SKM-1 treated with dmso at 0.1 percent for 144 hours (cell line): Measurements from ENCODE around the gene ACTN4.
A peak's percentile ranks its signal among the peaks of the same experiment; 100 is the strongest.

Experiments
- DNase-seq: peaks from one replicate; lab custom pipeline; 2025; ENCODE audit not compliant: unreplicated experiment; lab: John Stamatoyannopoulos, UW

The ACTN4 gene

DNA sequence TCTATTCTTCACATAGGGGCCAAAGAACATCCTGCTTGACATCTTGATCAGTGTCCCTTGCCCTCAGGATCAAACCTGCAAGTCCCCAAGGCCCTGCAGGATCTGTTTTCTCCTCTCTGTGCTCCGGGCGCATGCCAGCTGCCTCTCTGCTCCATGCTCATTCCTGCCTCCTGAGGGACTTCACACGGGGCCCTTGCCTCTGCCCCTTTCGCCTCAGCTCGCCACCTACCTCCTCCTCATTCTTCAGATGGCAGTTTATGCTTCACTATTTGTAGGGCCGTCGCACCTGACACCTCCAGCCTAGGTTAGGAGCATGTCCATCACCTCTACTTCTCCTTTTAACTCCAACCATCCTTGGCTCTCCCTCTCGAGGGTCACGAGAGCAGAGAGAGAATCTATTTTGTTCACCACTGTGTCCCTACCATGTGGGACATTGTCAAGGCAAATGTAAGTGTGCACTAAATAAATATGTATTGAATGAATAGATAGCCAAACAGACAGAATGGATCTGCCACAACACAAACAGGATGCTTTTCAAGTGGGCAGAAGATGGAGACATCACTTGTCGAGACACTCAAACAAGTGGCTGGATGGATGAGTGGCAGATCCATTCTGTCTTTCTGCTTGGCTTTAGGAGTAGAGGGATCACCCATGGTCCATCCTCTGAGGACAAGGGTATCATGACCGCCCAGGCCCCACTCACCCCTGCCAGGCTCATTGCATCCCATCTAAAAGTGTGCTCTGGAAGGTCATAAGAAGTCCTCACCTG is 29.6 kb downstream of the ACTN4 start:
- DNase-seq, result no peak

DNA sequence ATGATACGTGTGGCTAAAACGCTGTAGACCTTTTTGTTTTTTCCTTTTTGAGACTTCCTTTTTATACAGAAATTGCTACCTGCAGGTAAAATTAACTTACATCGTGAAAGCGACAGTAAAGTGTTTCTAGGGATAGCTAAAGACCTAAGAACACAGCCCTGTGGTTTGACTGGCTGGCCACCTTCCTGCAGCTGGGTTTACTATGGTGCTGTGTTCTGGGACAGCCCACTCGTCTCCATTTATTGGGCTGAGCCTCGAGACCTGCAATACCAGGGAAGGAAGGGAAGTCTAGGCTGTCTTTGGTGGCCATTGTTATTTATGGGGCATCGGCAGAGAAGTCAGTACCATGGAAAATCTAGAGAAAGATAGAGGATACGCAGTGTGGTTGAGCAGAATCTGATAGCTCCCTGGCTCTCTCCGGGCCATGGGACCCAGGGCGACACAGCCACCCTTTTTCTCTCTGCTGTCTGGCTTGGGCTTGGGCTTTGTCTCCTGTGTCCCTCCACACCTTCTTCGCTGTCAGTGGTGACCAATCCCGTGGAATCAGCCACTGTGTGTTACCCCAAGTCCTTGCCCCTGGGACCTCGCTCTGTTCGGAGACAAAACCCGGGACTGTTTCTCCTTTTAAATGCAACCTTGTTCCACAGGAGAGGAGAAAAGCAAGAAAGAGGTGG is 30.9 kb downstream of the ACTN4 start:
- DNase-seq, result no peak

GRCh38 chr19:38678891-38679494 is 31.5 kb downstream of the ACTN4 start:
- DNase-seq, result no peak

GRCh38 chr19:38679839-38680238 is 32.4 kb downstream of the ACTN4 start:
- DNase-seq, result no peak

- no peak for DNase-seq
Measured at GRCh38 chr19:38682195-38682867, 34.9 kb downstream of the ACTN4 start.

GRCh38 chr19:38682872-38683392 is 35.5 kb downstream of the ACTN4 start:
- DNase-seq, result no peak

DNA sequence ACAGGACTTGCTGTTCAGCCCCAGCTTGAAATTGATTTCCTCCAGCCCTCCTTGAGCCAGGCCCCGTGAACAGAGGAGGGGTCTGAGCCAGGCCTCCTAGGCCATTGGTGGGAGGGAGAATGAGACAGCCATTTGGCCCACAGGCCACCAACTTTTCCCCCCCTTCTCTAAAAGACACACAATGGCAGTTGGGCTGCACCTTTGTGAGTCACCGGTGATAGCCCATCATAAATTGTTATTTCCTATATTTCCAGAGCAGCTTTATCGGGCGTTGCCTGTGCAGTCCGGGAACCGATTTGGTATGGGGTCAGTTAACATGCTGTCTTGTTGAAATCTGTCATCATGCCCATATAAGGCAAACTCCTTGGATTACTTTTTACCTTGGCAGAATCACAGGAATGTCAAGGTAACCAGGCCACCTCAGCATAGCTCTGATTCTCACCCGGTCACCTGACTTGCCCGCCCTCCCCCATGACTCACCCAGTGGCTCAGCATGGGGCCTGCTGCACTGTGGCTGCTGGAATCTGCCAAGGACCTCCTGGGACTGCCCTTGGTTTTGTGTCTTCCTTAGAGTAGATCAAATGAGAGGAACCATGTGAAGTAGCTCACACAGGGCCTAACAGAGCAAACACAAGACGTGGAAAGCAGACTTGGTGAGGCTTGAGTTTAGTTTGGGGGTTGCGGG is 36.1 kb downstream of the ACTN4 start:
- DNase-seq, result peak; percentile 15

DNA sequence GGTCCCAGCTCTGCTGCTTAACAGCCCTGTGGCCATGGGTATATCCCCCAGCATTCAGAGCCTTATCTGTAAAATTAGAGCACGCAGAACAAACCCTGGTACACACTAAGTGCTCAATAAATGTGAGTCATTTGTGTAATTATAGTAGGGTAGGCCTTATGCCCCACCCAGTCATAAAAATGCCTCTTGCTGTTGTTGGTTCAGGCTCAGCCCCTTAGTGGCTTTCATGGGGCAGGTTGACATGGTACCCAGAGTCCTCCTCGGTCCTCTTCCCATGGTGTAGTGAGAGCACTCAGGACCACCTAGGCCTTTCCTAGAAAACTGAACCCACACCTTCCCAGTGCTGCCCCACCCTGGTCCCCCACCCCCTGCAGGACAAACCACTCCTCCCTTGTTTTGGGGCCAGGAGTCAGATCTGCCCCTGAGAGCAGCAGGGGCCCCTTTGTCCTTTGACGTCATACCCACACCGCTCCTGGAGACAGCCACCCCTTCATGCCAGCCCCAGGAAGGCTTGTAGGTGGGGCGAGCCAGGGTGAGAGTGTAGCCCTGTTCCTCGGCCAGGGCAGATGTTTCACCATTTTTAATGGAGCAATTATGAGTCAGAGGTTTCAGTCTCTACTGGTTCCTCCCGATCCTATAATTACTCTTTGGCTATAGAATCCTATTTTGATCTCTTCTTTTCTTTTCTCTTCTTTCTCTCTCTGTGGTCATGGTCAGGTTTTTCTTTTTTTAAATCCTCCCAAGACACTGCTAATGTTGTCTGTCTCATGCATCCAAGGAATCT is 36.8 kb downstream of the ACTN4 start:
- DNase-seq, result peak; percentile 44

GRCh38 chr19:38684862-38685665 is 37.6 kb downstream of the ACTN4 start:
- DNase-seq, result no peak

DNA sequence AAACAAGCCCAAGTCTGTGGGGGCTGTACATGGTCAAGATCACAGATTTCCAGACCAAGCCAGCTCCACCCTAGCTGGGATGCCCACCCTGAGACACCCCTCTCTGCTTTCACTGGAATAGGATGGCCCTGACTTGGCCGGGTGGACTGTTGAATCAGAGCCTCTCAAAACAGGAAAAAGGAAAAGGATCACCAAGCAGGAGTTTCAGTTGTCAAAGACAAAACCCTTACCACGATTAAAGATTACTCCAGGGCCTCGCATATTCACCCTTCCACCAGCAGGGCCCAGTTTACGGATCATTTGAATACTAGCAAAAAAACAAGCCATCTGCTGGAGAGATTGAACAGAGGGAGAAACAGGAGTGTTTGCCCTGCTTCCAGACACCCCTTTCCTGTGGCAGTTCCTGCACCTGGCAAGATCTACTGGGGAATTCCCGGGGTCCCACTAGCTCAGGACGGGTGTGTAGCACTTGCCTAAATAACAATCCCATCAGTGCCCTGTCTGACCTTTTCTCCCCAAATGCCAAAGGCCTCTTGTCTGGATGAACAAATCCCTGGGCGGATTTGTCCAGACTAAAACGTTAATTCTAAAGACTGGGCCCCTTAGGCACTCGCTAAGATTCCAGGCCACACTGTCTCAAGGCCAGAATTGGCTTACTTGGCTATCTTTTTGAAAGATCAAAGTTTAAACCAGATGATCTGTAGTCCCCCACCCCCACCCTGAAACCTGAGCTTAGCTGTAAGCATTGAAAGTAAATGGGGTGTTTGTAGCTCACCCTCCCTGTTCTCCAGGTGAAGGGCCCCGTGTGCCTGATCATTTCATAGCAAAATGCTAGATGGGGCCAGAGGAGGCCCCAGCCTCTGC is 38.4 kb downstream of the ACTN4 start:
- no peak for DNase-seq

DNA sequence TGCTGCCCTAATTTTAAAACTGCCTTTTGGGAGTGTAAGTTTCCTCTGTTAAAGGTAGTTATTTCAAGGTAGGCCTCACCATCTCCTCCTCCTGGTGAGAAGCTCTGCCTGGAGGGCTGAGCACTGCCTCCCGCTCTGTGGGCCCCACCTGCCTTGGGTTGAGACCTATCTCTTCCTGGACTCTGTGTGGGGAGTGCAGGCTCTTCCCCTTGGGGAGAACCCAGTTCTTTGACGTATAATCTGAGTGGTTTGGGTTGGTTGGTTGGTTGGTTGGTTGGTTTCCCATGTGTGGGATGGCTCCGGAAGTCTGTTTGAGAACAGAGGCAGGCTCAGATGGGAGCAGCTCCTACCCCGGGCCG is 39.1 kb downstream of the ACTN4 start:
- no peak for DNase-seq

DNA sequence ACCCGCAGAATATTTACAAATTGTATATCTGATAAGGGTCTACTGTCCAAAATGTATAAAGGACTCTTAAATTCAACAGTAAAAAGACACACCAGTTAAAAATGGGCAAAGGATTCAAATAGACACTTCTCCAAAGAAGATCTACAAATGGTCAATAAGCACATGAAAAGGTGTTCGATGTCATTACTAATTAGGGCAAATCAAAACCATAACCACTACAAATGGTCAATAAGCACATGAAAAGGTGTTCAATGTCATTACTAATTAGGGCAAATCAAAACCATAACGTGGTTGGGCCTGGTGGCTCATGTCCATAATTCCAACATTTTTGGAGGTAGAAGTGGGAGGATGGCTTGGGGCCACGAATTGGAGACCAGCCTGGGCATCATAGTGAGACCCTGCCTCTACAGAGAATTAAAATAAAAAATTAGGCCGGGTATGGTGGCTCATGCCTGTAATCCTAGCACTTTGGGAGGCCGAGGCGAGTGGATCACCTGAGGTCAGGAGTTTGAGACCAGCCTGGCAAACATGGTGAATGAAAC is 40.5 kb downstream of the ACTN4 start:
- DNase-seq, result no peak

GRCh38 chr19:38690146-38690545 is 42.7 kb downstream of the ACTN4 start:
- no peak for DNase-seq

GRCh38 chr19:38690832-38691231 is 43.4 kb downstream of the ACTN4 start:
- DNase-seq, result no peak

DNA sequence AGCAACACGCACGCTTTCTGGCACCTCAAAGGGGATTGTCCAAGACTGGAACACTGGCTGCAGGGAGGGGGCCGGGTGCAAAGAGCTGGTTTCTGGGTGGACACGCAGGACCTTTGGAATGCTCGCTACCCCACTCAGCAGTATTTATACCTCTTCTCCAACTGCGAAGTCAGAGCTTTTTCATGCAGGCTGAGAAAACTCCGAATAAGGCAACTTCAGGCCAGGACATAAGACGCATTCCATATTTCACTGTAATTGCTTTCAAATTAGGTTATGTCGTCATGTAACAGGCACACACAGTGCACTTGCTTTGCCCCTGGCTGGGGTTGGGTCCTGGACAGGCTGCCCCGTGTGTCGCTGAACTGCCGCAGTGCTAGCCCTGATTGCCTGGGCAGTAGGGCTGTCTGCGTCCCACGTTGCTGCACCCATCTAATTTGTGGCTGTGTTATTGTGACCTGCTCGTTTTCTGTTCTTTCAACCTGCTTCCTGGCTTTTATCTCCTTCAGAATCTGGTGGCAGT is 44.5 kb downstream of the ACTN4 start:
- DNase-seq, result no peak

DNA sequence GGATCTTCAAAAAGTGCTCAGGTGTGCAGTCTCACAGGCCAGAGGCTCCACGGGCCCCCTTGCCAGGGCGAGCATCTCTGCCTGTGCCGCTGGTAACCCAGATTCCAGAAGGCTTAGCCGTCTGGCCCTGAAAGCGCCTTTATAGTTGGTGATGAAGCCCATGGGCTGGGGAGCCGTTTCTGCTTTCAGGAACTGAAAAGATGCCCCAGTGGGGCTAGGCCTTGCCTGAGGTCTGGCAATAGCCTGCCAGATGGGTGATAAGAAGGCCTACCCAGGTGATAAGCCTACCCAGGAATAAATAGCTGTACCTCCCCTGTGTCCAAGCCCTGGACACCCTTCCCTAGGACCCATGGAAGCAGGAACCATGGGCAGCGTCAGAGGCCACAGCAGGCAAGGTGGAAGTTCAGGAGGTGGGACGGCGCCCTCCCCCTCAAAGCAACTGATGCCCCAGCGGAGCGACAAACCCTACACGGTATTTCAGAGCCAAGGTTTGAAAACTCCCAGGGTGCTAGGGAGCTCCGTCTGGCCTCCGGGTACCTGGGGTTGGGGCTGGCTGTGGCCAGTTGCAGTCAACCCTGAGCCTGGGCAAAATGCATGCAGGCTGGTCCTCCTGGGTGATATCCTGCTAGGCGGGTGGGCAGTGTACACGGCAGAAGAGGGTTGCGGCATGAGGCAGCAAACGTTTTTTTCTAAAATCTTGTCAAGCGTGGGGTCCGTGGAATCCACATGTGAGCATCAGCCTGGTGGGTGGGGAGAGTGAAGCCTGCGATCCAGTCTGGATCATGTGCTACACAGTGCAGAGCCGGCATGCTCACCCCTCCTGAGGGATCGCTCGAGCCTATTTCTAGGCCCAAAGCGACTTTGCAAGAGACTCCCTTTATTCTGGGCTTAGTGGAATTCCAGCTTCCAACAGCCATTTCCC is 45.3 kb downstream of the ACTN4 start:
- no peak for DNase-seq
